Muscle of back (tissue), 13 donors: ENCODE measurements around the gene SLC8A3. TPM values are rescaled to one million over a fixed set of nuclear protein-coding genes. Genes with fewer than 3 reads are reported as not detected.
"Not testable (repeated sequence)": the region's sequence is repeated elsewhere in the genome, so short reads cannot be mapped to it uniquely, and the experiment has no call there.

Source experiments
- DNase-seq, 3 donors: peaks; one replicate each; pipeline versions ENCODE4 v3.0.0 to v3.0.0-alpha.2; 2013
- long read RNA-seq, 9 donors: transcript quantifications; one replicate each; lab custom pipeline, GENCODE V29; 2026
- polyA plus RNA-seq, 10 donors: library from polyadenylated mRNA; unstranded; fragments of 120-200 nt; gene quantifications; one replicate each; pipeline ENCODE4 v1.2.1, GENCODE V29; 2013; ENCODE audit not compliant: insufficient read length in 10 of 10

The SLC8A3 gene
- polyA plus RNA-seq, result 1 to 10 TPM; 4.7 to 9.8 (median 5.8) TPM
- long read RNA-seq, donor 1, result 0 reads
- long read RNA-seq, donor 2, result 0 reads
- long read RNA-seq, donor 3, result 0 reads
- long read RNA-seq, donor 4, result 0 reads
- long read RNA-seq, donor 5, result 0 reads
- long read RNA-seq, donor 6, result 0 reads
- long read RNA-seq, donor 7, result 0 reads
- long read RNA-seq, donor 8, result 0 reads
- long read RNA-seq, donor 9, result 0 reads

DNA sequence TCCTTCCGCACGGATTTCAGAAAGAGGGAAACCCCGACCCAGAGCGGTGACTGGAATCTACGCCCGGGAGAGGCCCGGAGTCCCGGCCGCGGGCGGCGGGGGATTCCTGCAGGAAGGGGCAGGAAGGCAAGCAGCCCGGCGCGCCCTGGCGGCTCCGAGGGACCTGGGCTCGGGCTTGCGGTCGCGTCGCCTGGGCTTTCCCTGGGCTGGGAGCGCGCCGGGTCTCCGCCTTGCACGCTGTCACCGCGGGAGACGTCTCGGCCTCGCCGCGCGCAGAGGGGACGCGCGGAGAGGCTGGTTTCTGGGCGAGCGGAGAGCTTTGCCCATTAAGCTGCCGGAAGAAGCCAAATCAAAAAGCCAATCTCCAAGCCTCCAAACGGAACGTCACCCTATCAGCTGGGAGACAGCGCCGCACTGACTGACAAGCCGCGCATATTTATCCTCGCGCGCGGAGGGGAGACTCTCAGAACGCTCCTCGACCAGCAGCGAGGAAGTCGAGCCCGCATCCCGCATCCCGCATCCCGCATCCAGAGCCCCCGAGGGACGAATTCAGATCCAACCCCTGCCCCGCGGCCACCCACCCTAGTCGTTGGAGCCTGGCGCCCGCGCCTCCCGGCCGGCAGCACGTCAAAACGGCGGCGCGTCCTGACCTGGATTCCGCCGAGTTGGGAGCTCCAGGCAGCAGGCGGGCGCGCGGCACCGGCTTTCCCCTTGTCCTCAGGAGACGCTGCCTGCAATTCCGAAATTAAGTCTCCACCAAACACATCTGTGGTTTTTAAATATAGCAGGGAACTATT lies at the start of gene SLC8A3:
Gene SLC8A3, minus strand, starts transcription at position 293 of the 797 bp plus-strand sequence. CDS start 20,529 bp downstream, outside the sequence.
- peak; percentile 42 to 69 (median 43) for DNase-seq

- DNase-seq, result no peak
Observed at GRCh38 chr14:70237710-70238109, 49.0 kb upstream of the SLC8A3 start.

DNA sequence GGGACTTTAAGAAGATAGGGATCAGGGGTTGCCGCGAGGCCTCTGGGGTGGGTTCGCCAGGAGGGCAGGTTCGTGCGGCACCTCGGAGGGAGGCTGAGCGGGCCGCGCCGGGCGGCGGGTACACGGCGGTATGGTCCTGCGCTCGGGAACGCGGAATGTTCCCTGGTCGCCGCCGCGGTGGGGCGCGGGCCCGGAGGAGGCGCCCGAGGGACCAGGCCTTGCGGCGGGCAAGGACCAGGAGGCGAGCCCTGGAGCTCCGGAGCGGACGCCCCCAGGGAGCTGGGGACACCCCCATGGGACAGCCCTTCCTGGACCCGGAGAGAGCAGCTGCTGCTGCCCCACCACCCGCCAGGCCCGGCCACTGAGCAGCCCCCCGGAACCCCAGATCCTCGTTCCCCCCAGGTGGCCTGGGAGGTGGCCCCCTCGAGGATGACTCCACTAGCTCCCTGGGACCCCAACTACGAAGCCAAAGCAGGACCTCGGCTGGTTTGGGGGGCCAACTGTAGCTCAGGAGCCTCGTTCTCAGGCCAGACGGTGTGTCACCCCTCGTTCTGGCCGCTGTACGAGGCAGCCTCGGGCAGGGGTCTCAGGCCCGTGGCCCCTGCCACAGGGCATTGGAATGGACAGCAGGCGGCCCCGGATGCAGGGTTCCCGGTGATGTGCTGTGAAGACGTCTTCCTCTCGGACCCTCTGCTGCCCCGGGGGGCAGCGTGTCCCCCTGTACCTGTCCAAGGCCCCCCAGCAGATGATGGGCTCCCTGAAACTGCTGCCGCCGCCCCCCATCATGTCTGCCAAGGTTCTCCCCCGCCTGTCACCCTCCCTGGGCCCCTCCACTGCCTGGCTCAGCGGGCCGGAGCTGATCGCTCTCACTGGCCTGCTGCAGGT lies 45.6 kb upstream of the SLC8A3 start:
- no peak for DNase-seq

DNA sequence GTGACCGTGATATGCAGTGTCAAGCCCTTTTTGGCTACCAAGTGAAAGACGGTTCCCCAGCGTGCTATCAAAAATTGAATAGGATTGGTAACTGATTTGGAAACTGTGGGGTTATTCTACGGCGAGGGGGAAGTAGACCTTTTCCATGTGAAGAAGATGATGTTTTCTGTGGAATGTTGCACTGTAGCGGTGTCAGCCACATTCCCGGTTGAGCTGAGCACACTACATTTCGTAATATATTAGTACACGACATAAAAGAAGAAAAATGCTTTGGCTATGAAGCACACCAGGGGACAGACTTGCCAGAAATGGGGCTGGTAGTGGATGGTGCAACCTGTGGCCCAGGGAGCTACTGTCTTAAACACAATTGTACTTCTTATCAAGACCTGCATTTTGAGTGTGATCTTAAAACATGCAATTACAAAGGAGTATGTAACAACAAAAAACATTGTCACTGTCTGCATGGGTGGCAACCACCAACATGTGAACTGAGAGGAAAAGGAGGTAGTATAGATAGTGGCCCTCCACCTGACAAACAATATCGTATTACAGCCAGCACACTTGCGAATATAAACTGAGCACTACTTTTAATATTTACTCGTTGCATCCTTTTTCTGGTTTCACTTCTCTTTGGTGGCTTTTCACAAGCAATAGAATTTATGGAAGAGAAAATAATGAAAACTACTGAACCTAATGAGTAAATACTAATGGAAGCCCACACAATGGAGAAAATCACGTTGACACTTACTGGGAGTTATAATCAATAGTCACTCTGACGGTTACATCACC lies 43.2 kb upstream of the SLC8A3 start:
- DNase-seq, result not testable (repeated sequence)

DNA sequence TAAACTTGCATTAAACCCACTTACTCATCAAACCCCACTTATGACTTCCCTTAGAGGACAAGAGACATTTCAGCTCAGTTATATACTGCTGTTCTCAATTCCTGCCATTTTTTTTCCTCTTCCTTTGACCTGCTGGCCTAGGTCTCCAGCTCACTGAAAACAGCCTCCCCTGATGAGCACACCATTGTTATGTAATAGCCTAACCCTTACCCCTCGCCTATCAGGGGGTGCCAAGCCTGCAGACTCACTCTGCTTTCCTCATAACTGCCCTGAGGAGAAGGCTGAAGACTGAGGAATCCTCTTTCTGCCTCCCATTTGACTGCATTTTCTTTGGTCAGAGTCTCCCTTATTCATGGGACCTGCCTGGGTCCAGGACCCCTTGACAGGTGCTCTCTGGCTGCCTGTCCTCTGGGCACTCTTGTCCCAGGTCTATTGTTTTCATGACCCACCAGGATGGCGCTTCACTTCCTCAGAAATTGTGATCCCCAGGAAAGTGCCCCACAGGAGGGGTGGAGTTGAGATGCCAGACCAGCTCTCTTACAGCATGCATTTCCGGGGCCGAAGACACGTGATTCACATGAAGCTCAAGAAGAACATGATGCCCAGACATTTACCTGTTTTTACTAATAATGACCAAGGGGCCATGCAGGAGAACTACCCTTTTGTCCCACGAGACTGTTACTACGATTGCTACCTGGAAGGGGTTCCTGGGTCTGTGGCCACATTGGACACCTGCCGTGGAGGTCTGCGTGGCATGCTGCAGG lies 41.3 kb upstream of the SLC8A3 start:
- not testable (repeated sequence) for DNase-seq

DNA sequence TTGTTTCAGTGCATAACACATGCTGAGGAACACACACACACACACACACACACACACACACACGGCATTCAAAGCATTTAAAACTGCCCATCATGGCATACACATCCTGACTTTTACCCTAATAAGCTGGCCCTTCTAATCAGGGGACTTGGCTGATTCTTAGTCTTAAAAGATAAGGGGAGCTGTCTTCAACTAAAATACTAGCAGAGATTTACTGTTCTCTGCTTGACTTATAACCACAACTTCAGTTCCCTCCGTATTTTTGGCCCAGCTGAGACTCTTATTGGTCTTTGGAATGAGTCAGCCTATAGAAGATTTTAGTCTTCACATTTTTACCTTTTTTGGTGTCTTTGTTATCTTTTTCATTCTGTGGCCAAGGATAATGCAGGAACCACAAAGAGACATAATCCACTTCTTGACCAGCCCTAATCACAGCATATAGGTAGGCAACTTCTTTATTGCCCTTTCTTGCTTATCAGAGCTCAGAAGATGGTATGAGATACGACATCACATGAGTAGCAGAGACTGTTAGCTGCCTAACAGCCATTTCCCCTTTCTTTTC lies 25.1 kb upstream of the SLC8A3 start:
- DNase-seq, result no peak

DNA sequence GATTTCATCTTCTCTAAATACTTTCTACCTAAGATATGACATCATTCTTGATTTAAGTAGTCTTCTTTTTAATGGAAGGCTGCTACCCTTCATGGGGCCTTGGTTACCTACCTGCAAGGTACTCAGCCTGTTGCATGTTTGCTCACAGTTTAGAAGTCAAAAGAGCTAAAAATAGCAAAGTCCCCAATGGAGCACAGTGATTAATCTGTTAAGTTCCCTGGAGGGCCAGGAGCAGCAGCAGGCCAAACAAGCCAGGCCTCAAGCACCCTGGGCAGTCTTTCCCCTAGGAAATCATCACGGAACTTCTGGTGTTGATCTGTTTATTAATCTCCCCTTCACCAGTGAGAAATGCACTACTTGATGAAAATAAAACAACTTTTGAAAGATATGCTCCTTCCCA lies 24.0 kb upstream of the SLC8A3 start:
- DNase-seq, result no peak

DNA sequence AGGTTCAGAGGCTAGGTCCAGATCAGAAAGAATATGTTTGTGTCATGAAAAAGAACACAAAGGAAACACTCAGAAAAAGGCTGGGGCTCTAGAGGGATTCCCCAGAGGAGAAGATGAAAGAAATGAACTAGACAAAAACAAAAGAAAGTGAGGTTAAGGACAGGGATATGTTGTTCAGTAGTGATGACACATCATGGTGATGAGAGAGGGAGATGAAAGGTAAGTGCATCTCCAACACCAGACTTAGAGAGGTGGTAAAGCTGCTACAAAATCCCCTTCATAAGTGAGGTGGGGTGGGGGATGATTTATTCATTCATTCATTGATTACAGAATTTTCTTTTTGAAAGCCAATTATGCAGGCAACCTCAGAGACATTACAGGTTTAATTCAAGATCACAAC lies 19.6 kb upstream of the SLC8A3 start:
- DNase-seq, result no peak

DNA sequence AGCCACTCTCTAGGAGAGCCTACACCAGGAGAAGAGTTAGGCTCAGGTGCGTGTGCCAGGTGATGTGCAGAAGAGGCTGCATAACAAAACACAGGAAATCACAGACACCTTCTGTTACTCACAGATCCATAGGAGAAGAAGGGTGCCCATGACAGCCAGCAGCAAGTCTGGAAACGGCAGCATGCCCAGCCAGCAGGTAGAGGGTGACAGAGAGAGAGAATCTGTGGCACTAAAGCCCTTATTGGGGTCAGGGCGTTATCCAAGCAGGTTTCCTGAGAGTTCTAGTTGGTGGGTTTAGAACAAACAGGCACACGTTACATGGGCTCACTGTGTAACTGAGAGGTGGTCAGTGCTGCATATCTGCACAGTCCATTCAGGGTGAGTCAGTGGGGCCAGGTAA lies 14.9 kb upstream of the SLC8A3 start:
- no peak for DNase-seq

GRCh38 chr14:70201994-70202393 lies 13.2 kb upstream of the SLC8A3 start:
- DNase-seq, result no peak

- DNase-seq, result no peak
Observed at GRCh38 chr14:70193396-70193795, 4.6 kb upstream of the SLC8A3 start.

GRCh38 chr14:70192915-70193314 lies 4.2 kb upstream of the SLC8A3 start:
- DNase-seq, result no peak

DNA sequence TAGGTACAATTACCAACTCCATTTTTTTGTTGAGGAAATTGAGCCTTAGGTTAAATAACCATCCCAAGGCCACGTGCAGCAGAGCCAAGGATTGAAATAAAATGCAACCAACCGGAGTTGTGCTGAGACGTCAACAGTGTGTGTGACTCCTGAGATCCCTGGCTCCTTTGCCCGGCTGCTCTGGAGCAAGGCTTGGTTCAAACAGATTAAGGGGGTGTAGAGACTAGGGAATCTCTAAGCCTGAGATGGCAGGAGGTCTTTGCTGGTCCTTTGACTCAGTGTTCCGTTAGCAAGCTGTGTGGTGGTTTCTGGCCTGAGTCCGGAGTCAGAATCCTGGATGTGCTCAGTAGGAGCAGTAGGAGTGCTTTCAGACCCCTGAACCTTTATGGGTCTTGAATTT lies 1.4 kb upstream of the SLC8A3 start:
- DNase-seq, result no peak

- DNase-seq, result no peak
Observed at GRCh38 chr14:70189456-70190077, 816 bp upstream of the SLC8A3 start.

DNA sequence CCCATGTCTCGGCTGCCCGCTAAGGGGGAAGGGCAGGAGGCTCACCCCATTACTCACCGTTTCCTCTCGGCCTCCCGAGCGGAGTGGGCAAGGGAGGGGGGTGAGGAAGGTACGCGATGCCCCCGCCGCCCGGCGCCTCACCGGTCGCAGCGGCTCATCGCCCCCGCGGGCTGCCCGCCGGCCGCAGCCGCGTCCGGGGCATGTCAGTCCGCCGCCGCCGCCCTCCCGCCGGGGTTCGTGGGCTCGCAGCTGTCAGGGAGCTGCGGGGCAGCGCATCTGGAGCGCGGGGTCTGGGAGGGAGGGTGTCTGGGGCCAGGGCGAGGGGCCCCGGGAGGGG lies 461 bp downstream of the SLC8A3 start:
- no peak for DNase-seq

DNA sequence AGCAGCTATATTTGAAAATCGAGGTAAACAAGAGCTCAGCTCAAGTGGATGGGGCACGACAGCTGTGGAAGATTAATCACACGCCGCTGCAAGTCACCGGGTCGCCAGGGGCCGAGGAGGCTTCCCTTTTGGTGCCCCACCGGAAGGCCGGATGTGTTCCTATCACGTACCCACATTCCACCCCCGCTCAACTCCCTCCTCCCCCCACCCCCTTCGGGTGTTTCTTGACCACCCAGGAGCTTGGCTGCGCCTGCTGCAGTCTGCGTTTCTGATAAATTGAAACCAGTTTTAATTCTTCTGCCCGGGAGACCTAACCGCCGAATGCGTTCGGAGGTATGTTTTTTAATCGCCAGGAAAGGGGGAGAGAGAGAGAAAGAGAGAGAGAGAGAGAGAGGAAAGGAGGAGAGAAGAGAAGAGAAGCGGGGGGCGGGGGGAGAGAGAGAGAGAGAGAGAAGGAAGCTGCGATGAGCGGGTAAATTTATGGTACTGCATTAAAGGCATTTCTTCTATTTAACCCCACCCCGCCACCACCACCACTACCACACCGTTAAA lies 1.8 kb downstream of the SLC8A3 start:
- DNase-seq, result peak; percentile 51 to 70 (median 66)

GRCh38 chr14:70183991-70184390 lies 4.8 kb downstream of the SLC8A3 start:
- no peak for DNase-seq

DNA sequence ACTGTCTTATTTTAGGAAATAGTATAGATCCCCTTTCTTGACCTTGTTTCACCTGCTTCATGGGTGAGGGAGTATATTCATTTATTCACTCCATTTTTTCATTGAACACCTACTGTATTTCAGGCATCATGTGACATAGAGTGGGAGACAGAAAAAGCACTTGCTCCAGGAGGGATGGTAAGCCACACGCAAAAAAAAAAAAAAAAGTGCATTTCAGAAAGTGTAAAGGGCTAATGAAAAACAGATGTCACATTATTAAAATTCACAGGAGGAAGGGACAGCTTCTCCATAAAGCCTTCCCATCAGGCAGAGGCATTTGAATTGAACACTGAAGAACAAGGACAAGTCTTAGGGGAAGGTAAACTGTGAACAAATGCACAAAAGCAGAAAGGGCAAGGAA lies 7.5 kb downstream of the SLC8A3 start:
- DNase-seq, result no peak

DNA sequence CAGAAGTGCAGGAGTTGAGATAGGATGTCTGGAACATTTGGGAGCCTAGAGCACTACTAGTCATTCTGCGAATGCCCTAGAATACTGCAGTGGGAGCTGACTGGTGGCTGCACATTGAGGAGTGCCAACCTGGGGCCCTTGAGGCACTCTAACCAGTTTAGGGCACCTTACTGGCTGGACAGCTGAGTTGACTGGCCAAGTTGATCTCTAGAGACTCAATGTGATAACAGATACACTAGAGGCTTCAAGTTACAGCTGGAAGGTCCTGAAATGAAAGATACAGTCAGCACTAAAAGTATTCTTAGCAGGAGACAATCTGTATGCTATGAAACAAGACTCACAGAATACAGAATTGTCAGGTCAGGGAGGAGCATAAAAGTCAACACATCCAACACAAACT lies 8.0 kb downstream of the SLC8A3 start:
- DNase-seq, result no peak
